Measurements from ENCODE around the gene S100A5.

- TF ChIP-seq EZH2 (IDR thresholded peaks at IDR 0.05; ENCODE audit: insufficient read depth, poor library complexity, severe bottlenecking): no peak
- no peak for TF ChIP-seq EZH2phosphoT487 (IDR thresholded peaks at IDR 0.05; ENCODE audit: insufficient read depth, low read depth)
Measured at GRCh38 chr1:153532769-153533599, 7.8 kb downstream of the S100A5 start.

Data from GM23248 (cell line).